ENCODE data around the gene WNK4. TPM values are rescaled to one million over a fixed set of nuclear protein-coding genes. Genes with fewer than 3 reads are reported as not detected.

Gene WNK4
- polyA plus RNA-seq, 3 donors = not detected

DNA sequence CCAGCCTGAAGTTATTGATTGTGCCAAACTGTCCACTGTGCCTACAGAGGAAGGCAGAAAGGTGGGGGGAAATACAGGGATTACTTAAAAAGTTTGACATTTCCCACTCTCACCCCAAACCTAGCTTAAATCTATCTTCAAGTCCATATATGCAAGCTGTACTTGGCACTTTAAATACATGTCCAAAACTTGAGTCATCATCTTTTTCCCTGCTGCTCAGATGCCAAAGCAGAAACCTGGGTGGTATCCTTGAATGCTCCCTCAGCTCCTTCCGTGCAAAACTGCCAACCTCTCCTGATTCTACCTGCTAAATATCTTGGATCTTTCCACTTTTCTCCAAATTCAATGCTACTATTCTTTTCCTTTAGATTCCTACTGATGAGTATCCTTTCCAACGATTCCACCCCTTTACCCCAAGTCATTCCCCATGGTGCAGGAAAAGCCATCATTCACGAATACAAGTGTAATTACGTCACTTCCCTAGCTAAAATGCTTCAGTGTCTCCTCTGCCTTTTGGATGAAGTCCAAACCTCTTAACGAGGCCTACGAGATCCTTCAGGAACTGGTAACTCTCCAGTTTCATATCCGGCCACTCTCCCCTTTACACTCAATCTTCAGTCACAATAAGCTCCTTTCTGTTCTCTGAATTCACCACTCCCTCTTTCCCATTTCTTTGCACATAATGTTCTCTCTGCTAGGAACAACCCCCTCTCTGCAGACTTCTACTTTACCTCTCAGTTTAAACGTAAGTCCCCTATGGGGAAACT, 34.4 kb downstream of the WNK4 start:
- Histone ChIP-seq H3K9ac (ENCODE audit: insufficient read depth, low read length, poor library complexity, severe bottlenecking) (no peak overlapping the region), H3K4me2 (replicated peaks; ENCODE audit: extremely low read depth, low read length, poor library complexity, severe bottlenecking) (no peak overlapping the region)
- intact Hi-C loops (cut with micrococcal nuclease) = no loop called here

DNA sequence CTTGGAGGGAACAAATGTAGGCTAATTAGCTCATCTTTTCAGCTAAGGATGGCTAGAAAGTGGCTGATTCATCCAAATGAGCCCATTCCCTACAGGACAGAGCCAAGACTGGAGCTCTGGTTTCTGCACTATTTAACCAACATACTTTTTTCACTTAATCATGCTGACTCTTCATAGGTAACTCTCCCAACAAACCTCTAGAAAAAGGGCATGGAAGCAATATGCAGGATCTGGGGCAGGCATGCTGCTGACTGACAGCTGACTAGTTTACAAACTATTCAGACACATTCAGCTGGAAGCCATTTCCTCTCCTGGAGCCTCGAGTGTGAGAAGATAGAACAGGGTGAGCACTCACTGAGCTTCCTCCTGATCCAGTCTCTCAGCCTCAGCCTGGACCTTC, 37.5 kb downstream of the WNK4 start:
- H3K27me3 Mint-ChIP-seq (ENCODE audit: low read depth in 3 of 3) = peaks cover 0 to 2% (median 0%) of the 10 kb centered on the region in 3 donors
- Histone ChIP-seq H3K36me3 (replicated peaks in 1 of 2; ENCODE audit: control insufficient read depth in 1 of 2, insufficient read depth in 2 of 2, low read length in 2 of 2) (peaks cover 80 to 95% of the 10 kb centered on the region in 2 donors), H3K27me3 (ENCODE audit: control insufficient read depth in 2 of 2, insufficient read depth in 2 of 2, low read length in 2 of 2) (no peaks in the 10 kb centered on the region), H4K20me1 (ENCODE audit: insufficient read depth, low read length) (peaks cover 13% of the 10 kb centered on the region), H2AFZ (ENCODE audit: insufficient read depth, low read depth, low read length, poor library complexity, severe bottlenecking) (no peak overlapping the region), H3K9me3 (replicated peaks in 1 of 2; ENCODE audit: control insufficient read depth in 1 of 2, insufficient read depth in 1 of 2, low read length in 2 of 2) (no peaks in the 10 kb centered on the region), H3K4me2 (replicated peaks; ENCODE audit: extremely low read depth, low read length, poor library complexity, severe bottlenecking) (no peak overlapping the region), H3K79me2 (ENCODE audit: insufficient read depth, low read length) (peaks cover 21% of the 10 kb centered on the region), H3K4me3 (replicated peaks in 1 of 3; ENCODE audit: low read depth in 2 of 3, low read length in 3 of 3) (no peak overlapping the region), H3K9ac (ENCODE audit: insufficient read depth, low read length, poor library complexity, severe bottlenecking) (no peak overlapping the region), H3K27ac (ENCODE audit: low read depth in 1 of 2, low read length in 2 of 2) (no peak overlapping the region), H3K4me1 (ENCODE audit: control insufficient read depth in 1 of 2, insufficient read depth in 2 of 2, low read length in 2 of 2) (peaks cover 0 to 4% of the 10 kb centered on the region in 2 donors)
- H3K4me3 Mint-ChIP-seq = no peak overlapping the region
- TF ChIP-seq CTCF (IDR thresholded peaks at IDR 0.05) = no peak
- H3K4me1 Mint-ChIP-seq = no peaks in the 10 kb centered on the region
- H3K36me3 Mint-ChIP-seq = peaks cover 76 to 98% of the 10 kb centered on the region in 2 donors
- intact Hi-C loops (cut with micrococcal nuclease) = no loop called here
- H3K27ac Mint-ChIP-seq = peak overlapping the region in 2 of 7 donors; percentile 40 to 54
- WGBS (ENCODE audit: insufficient coverage) = 60% methylated on average over 1 of the region's 1 CpG
- no peak for DNase-seq
- no peaks in the 10 kb centered on the region for H3K9me3 Mint-ChIP-seq

More for the DNA sequence above, 34.4 kb downstream of the WNK4 start:
- no peaks in the 10 kb centered on the region for H3K9me3 Mint-ChIP-seq
- peaks cover 78 to 98% of the 10 kb centered on the region in 2 donors for H3K36me3 Mint-ChIP-seq
- H2AFZ ChIP-seq (ENCODE audit: insufficient read depth, low read depth, low read length, poor library complexity, severe bottlenecking) = no peak overlapping the region
- no peak for TF ChIP-seq CTCF (IDR thresholded peaks at IDR 0.05)
- no peak for DNase-seq
- H3K4me3 ChIP-seq (replicated peaks in 1 of 3; ENCODE audit: low read depth in 2 of 3, low read length in 3 of 3) = no peak overlapping the region
- no peaks in the 10 kb centered on the region for H3K9me3 ChIP-seq (replicated peaks in 1 of 2; ENCODE audit: control insufficient read depth in 1 of 2, insufficient read depth in 1 of 2, low read length in 2 of 2)
- no peak overlapping the region for H3K4me3 Mint-ChIP-seq
- no peaks in the 10 kb centered on the region for H3K4me1 ChIP-seq (ENCODE audit: control insufficient read depth in 1 of 2, insufficient read depth in 2 of 2, low read length in 2 of 2)
- H3K27ac ChIP-seq (ENCODE audit: low read depth in 1 of 2, low read length in 2 of 2) = no peak overlapping the region
- WGBS (ENCODE audit: insufficient coverage) = 63% methylated on average over 5 of the region's 8 CpGs
- H4K20me1 ChIP-seq (ENCODE audit: insufficient read depth, low read length) = peaks cover 9% of the 10 kb centered on the region
- H3K36me3 ChIP-seq (replicated peaks in 1 of 2; ENCODE audit: control insufficient read depth in 1 of 2, insufficient read depth in 2 of 2, low read length in 2 of 2) = peaks cover 84 to 98% of the 10 kb centered on the region in 2 donors
- no peaks in the 10 kb centered on the region for H3K27me3 ChIP-seq (ENCODE audit: control insufficient read depth in 2 of 2, insufficient read depth in 2 of 2, low read length in 2 of 2)
- peak overlapping the region in 1 of 7 donors; percentile 62 for H3K27ac Mint-ChIP-seq
- H3K27me3 Mint-ChIP-seq (ENCODE audit: low read depth in 3 of 3) = peaks cover 0 to 2% (median 0%) of the 10 kb centered on the region in 3 donors
- peaks cover 3% of the 10 kb centered on the region for H3K79me2 ChIP-seq (ENCODE audit: insufficient read depth, low read length)
- H3K4me1 Mint-ChIP-seq = no peaks in the 10 kb centered on the region

All from CD14-positive monocyte (primary cell).